ENCODE measurements around the gene U2AF2.
A peak's percentile ranks its signal among the peaks of the same experiment; 100 is the strongest.

The U2AF2 gene

GRCh38 chr19:55622242-55622969 lies 32.4 kb upstream of the U2AF2 start:
- no peak for DNase-seq

GRCh38 chr19:55623130-55623529 lies 31.7 kb upstream of the U2AF2 start:
- no peak for DNase-seq

- no peak for DNase-seq
Measured at GRCh38 chr19:55623561-55623960, 31.3 kb upstream of the U2AF2 start.

GRCh38 chr19:55624109-55625003 lies 30.5 kb upstream of the U2AF2 start, which contains the start of gene ZNF784:
TSS of gene ZNF784 (minus strand) at chr19:55624566. CDS start at chr19:55624561, 5 bp downstream.
- DNase-seq = peak; percentile 93

- no peak for DNase-seq
Measured at GRCh38 chr19:55625004-55625326, 29.9 kb upstream of the U2AF2 start.

- DNase-seq = peak; percentile 41
Measured at GRCh38 chr19:55626350-55626749, 28.5 kb upstream of the U2AF2 start.

GRCh38 chr19:55632463-55632834 lies 22.4 kb upstream of the U2AF2 start:
- peak; percentile 65 for DNase-seq

- no peak for DNase-seq
Measured at GRCh38 chr19:55633861-55634260, 21.0 kb upstream of the U2AF2 start.

GRCh38 chr19:55635334-55635717 lies 19.5 kb upstream of the U2AF2 start:
- no peak for DNase-seq

GRCh38 chr19:55635856-55636440 lies 18.9 kb upstream of the U2AF2 start:
- no peak for DNase-seq

GRCh38 chr19:55636723-55637122 lies 18.1 kb upstream of the U2AF2 start:
- DNase-seq = no peak

- DNase-seq = no peak
Measured at GRCh38 chr19:55637534-55637933, 17.3 kb upstream of the U2AF2 start.

- DNase-seq = peak; percentile 69
Measured at GRCh38 chr19:55638864-55639359, 15.9 kb upstream of the U2AF2 start.

GRCh38 chr19:55640043-55640576 lies 14.7 kb upstream of the U2AF2 start:
- peak; percentile 84 for DNase-seq

GRCh38 chr19:55640577-55641425 lies 14.0 kb upstream of the U2AF2 start, which contains the start of gene ZNF580:
TSS of gene ZNF580 (plus strand) at chr19:55641002. CDS start at chr19:55642509, 1,507 bp downstream.
- peak; percentile 73 for DNase-seq

GRCh38 chr19:55641426-55642152 lies 13.2 kb upstream of the U2AF2 start:
- no peak for DNase-seq

- peak; percentile 51 for DNase-seq
Measured at GRCh38 chr19:55642153-55643002, 12.5 kb upstream of the U2AF2 start.

GRCh38 chr19:55643003-55643886 lies 11.6 kb upstream of the U2AF2 start, which contains the start of gene ZNF581:
TSS of gene ZNF581 (plus strand) at chr19:55643649. CDS start at chr19:55644572, 923 bp downstream.
- DNase-seq = peak; percentile 84

GRCh38 chr19:55643887-55644176 lies 11.0 kb upstream of the U2AF2 start:
- no peak for DNase-seq

Measured in activated T-cell treated with anti-CD3 and anti-CD28 coated beads, Interleukin-2, amount 50 U/mL, for 1 hour (primary cell).